Testis (tissue), 3 donors: ENCODE measurements around the gene SCN3A. TPM values are rescaled to one million over a fixed set of nuclear protein-coding genes. Genes with fewer than 3 reads are reported as not detected.

ENCODE experiments used
- DNase-seq: peaks from one replicate; pipeline ENCODE4 v3.0.0-alpha.2; 2019
- H3K27ac ChIP-seq, 2 donors: fragments of 200-600 bp; sonication (generic); one replicate each; pipeline ENCODE4 v1.5.1; 2019
- H3K27me3 ChIP-seq: fragments of 200-600 bp; sonication (generic); one replicate; pipeline ENCODE4 v1.5.1; 2019
- H3K36me3 ChIP-seq: fragments of 200-600 bp; sonication (generic); one replicate; pipeline ENCODE4 v1.5.1; 2017; ENCODE audit warnings: low read depth; ENCODE audit errors: missing control alignments
- H3K4me1 ChIP-seq: fragments of 200-600 bp; sonication (generic); one replicate; pipeline ENCODE4 v1.5.1; 2019
- H3K4me3 ChIP-seq, 2 donors: fragments of 200-600 bp; sonication (generic); one replicate each; pipeline ENCODE4 v1.5.1; 2017 to 2019
- H3K9me3 ChIP-seq: fragments of 200-600 bp; sonication (generic); one replicate; pipeline ENCODE4 v1.5.1; 2017
- POLR2A ChIP-seq: fragments of 450-650 bp; IDR thresholded peaks from one replicate; pipeline ENCODE4 v1.6.1; 2017; ENCODE audit warnings: antibody characterized with exemption, mild to moderate bottlenecking, moderate library complexity
- WGBS, 2 donors: methylation state at CpG; one replicate each; pipeline ENCODE4 v1.1.5; 2018; 5-methylcytosine and 5-hydroxymethylcytosine counted together
- intact Hi-C: fragments of 100-400 bp; cut with DNase I; formaldehyde crosslinking; loops from one replicate; pipeline ENCODE4 v1.15.1; 2023; ENCODE audit warnings: low total_unique reads
- polyA plus RNA-seq: library from polyadenylated mRNA; stranded (reverse); fragments of 350-450 nt; fragmentation: Illumina TruSeq; extraction: RNeasy Lipid Tissue Mini Kit (QIAGEN cat#74804); gene quantifications from one replicate; pipeline ENCODE4 v1.2.3, GENCODE V29; 2014; ENCODE audit warnings: low read depth, low replicate concordance; ENCODE audit not compliant: insufficient read depth
- total RNA-seq, 2 donors: library from RNA; depleted of rRNA; stranded (reverse); fragments of >200 nt; gene quantifications; one replicate each; pipeline ENCODE4 v1.2.3, GENCODE V29; 2016
- TF ChIP-seq, protein P1 (sequence below), 3 experiments: fragments of 450-650 bp in 2 of 3; fragments of 200-600 bp in 1 of 3; sonication (generic) in 1 of 3; IDR thresholded peaks; one replicate each; pipeline ENCODE4 v1.5.1; 2016 to 2019; ENCODE audit warnings: antibody characterized with exemption in 3 of 3, mild to moderate bottlenecking in 2 of 3, moderate library complexity in 1 of 3

The SCN3A gene
- total and polyA plus RNA-seq, 3 donors from 2014 or later: 3.7 to 6.9 (median 6.3) TPM

DNA sequence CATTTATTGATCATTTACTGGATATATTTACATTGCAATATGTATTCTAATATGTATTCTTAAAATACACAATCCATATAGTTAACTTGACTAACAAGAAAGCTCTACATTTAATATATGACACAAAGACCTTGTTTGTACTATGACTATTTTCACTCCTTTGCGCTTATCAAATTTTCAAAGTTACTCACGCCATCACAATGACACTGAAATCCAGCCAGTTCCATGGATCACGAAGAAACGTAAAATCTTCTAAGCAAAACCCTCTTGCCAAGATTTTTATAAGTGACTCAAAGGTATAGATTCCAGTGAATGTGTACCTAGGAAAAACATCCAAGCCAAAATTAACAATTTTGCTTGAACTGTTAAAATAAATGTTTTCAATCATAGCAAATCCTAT is 39.6 kb downstream of the SCN3A start:
- no peaks in the 10 kb centered on the region for H3K4me1 ChIP-seq
- H3K9me3 ChIP-seq: no peaks in the 10 kb centered on the region
- 88 to 93% methylated on average over 4 of the region's 4 CpGs for WGBS, 2 donors
- TF ChIP-seq, protein P1, sequence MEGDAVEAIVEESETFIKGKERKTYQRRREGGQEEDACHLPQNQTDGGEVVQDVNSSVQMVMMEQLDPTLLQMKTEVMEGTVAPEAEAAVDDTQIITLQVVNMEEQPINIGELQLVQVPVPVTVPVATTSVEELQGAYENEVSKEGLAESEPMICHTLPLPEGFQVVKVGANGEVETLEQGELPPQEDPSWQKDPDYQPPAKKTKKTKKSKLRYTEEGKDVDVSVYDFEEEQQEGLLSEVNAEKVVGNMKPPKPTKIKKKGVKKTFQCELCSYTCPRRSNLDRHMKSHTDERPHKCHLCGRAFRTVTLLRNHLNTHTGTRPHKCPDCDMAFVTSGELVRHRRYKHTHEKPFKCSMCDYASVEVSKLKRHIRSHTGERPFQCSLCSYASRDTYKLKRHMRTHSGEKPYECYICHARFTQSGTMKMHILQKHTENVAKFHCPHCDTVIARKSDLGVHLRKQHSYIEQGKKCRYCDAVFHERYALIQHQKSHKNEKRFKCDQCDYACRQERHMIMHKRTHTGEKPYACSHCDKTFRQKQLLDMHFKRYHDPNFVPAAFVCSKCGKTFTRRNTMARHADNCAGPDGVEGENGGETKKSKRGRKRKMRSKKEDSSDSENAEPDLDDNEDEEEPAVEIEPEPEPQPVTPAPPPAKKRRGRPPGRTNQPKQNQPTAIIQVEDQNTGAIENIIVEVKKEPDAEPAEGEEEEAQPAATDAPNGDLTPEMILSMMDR (IDR thresholded peaks at IDR 0.05): no peak
- no peak for TF ChIP-seq POLR2A
- DNase-seq: no peak
- H3K27ac ChIP-seq: no peak overlapping the region
- intact Hi-C loops: no loop called here
- H3K4me3 ChIP-seq: no peak overlapping the region
- no peaks in the 10 kb centered on the region for H3K27me3 ChIP-seq
- H3K36me3 ChIP-seq: no peaks in the 10 kb centered on the region

DNA sequence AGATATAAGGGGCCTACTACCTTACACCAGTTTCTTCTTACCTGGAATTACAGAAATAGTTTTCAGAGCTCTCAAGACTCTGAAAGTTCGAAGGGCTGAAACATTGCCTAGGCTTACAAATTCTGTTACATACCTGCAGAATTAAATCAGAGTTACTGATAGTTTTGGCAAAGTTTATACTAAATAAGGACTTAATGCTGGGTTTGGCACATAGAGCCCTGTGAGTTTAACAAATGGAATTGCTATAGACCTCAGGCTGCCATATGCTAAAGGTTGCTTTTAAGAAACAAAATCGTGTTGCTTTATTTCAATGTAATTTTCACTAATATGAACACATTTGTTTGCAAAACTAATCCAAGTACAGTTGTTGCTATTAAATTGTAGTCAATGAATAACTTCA is 40.1 kb downstream of the SCN3A start:
- Histone ChIP-seq H3K9me3 (no peaks in the 10 kb centered on the region), H3K4me1 (no peaks in the 10 kb centered on the region), H3K36me3 (no peaks in the 10 kb centered on the region), H3K4me3 (no peak overlapping the region), H3K27me3 (no peaks in the 10 kb centered on the region), H3K27ac (no peak overlapping the region)
- intact Hi-C loops: no loop called here
- WGBS, 2 donors: 88 to 93% methylated on average over 2 of the region's 2 CpGs
- TF ChIP-seq POLR2A: no peak
- TF ChIP-seq, protein P1 (IDR thresholded peaks at IDR 0.05): no peak
- no peak for DNase-seq

DNA sequence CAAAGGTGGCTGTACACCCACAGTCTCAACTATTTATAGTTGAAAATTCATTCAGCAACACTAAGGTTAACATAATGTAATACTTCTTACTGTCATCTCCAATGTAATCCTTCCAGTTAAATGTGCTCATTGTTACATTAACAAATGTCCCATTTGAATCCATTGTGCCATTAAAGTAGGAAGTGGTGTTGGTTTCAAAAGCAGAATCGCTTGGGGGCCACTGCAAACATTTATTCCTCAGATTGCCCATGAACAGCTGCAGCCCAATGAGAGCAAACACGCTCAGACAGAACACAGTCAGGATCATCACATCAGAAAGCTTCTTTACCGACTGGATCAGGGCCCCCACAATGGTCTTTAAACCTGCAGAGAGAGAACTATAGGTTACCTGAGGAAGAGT is 41.4 kb downstream of the SCN3A start:
- no peaks in the 10 kb centered on the region for H3K9me3 ChIP-seq
- no peaks in the 10 kb centered on the region for H3K27me3 ChIP-seq
- no peak overlapping the region for H3K27ac ChIP-seq
- H3K4me3 ChIP-seq: no peak overlapping the region
- no peaks in the 10 kb centered on the region for H3K4me1 ChIP-seq
- DNase-seq: no peak
- TF ChIP-seq, protein P1 (IDR thresholded peaks at IDR 0.05): no peak
- no peak for TF ChIP-seq POLR2A
- intact Hi-C loops: no loop called here
- 86 to 89% methylated on average over 3 of the region's 3 CpGs for WGBS, 2 donors
- H3K36me3 ChIP-seq: no peaks in the 10 kb centered on the region

DNA sequence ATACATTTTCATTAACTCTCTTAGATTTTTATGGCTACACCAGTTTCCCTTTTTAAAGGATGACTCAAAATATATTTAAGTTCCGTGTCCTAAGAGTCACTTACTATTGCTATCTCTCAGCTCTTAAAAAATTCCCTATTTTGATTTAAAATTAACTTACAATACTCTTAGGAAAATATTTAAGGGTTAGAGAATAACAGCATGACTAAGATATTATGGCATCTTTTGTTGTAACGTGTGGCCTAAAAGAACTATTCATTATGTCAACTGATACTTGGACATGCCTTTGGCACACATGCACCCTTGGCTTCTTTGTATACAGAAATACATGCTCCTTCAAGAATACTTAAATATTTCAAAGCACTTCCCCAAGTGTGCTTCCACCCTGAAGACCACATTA is 42.3 kb downstream of the SCN3A start:
- TF ChIP-seq, protein P1 (IDR thresholded peaks at IDR 0.05): no peak
- TF ChIP-seq POLR2A: no peak
- H3K27me3 ChIP-seq: no peaks in the 10 kb centered on the region
- DNase-seq: no peak
- no peak overlapping the region for H3K4me3 ChIP-seq
- H3K36me3 ChIP-seq: no peaks in the 10 kb centered on the region
- WGBS, 2 donors: 62 to 93% methylated on average over 2 of the region's 2 CpGs
- H3K4me1 ChIP-seq: no peaks in the 10 kb centered on the region
- no peak overlapping the region for H3K27ac ChIP-seq
- H3K9me3 ChIP-seq: no peaks in the 10 kb centered on the region
- intact Hi-C loops: no loop called here

DNA sequence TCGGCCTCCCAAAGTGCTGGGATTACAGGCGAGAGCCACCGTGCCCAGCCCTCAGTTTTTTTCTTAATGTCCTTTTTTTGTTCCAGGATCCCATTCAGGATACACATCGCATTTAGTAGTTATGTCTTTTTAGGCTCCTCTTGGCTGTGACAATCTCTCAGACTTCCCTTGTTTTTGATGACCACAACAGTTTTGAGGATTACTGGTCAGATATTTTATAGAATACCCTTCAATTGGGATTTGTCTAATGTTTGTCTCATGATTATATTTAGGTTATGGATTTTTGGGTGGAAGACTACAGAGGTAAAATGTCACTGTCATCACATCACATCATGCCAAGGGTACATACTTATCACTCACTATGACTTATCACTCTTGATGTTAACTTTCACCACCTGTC is 46.7 kb downstream of the SCN3A start:
- no peaks in the 10 kb centered on the region for H3K4me1 ChIP-seq
- no peak overlapping the region for H3K4me3 ChIP-seq
- 89 to 94% methylated on average over 4 of the region's 4 CpGs for WGBS, 2 donors
- H3K27ac ChIP-seq: no peak overlapping the region
- H3K36me3 ChIP-seq: no peaks in the 10 kb centered on the region
- H3K9me3 ChIP-seq: no peaks in the 10 kb centered on the region
- intact Hi-C loops: no loop called here
- no peaks in the 10 kb centered on the region for H3K27me3 ChIP-seq
- TF ChIP-seq POLR2A: no peak
- TF ChIP-seq, protein P1 (IDR thresholded peaks at IDR 0.05): no peak
- DNase-seq: no peak
